HS-5 (cell line): ENCODE measurements around the gene PLA2G2E.
"Not testable (repeated sequence)": the region's sequence is repeated elsewhere in the genome, so short reads cannot be mapped to it uniquely, and the experiment has no call there.

Experiments used
- DNase-seq: peaks from one replicate; pipeline ENCODE4 v3.0.0-alpha.2; 2012; ENCODE audit warnings: low read depth

The PLA2G2E gene

DNA sequence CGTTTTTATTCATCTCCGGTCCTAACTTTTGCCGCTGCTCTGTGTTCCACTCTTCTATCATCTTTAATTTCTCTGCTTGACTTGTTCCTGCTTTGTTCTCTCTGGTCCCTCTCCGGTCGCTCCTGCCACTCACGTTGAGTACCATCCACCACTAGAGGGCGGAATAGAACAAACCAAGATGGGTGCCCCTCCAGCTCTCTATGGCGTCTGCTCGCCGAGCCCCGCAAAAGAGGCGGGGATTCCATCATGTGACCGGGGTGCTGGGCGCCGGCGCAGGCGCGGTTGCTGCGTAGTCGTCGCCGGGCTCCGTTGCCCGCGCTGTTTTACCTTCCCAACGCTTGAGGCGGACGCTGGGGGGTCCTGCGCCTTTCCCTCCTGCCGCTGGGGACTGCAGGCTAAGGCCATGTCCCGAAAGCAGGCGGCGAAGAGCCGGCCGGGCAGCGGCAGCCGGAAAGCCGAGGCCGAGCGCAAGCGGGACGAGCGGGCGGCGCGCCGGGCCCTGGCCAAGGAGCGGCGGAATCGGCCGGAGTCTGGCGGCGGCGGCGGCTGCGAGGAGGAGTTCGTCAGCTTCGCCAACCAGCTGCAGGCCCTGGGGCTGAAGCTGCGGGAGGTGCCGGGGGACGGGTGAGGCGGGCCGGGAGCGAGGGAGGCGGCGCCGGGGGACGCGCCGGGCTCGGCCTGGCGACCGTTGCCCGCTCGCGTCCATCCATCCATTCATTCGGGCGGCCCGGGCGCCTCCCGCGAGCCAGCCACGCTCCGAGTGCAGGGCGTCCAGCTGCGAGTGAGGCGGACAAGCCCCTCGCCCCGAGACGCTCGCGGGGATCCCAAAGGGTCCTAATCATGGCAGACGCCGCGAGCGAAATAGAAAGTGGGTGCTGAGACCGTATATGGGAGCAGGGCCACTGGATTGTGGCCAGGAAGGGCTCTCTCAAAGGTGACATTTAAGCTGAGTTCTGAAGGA is 41.0 kb downstream of the PLA2G2E start, which contains the start of gene OTUD3:
Gene OTUD3, plus strand, starts transcription at position 285 of the 961 bp plus-strand sequence. Its CDS starts 119 bp downstream, at position 404.
- peak; percentile 89 for DNase-seq

- DNase-seq, result not testable (repeated sequence)
These were observed 42.6 kb downstream of the PLA2G2E start for GRCh38 chr1:19880841-19881240.

DNA sequence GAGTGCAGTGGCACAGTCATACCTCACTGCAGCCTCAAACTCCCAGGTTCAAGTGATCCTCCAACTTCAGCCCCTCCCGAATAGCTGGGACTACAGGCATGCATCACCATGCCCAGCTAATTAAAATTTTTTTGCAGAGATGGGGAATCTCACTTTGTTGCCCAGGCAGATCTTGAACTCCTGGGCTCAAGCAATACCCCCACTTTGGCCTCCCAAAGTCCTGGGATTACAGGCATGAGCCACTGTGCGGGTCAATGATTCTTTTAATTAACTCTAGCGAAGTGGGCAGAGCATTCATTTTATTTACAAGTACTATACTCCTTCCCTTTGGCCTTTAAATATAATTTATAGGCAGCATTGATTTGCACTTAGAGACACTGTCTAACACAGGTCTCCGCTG is 43.8 kb downstream of the PLA2G2E start:
- DNase-seq, result no peak

DNA sequence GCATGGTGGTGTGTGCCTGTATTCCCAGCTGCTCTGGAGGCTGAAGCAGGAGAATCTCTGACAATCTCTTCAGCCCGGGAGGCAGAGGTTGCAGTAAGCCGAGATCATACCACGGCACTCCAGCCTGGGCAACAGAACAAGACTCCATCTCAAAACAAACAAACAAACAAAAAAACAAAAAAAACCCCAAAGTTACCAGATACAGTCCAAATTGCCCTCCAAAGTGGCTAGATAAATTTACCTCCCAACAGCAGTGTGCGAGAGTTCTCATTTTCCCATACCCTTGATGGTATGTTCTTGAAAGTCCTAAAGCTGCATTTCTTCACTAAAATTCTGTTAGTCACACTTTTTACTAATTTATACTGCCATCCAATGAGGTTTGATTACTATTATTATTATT is 44.2 kb downstream of the PLA2G2E start:
- DNase-seq, result no peak

DNA sequence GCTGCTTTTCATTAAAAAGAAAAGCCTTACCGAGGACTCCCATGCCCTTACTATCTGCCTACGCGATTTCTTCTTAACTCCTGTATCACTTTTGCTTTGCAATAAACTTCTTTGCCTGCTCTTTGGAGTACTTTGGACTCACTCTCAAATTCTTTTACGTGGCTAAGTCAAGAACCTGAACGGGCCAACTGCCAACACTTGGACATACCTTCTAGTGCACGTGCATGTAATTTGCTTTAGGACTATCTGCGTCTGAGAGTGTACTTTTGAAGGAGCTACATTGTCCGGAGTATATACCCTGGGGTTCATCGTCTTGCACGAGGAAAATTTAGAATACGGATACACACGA is 44.8 kb downstream of the PLA2G2E start:
- no peak for DNase-seq

DNA sequence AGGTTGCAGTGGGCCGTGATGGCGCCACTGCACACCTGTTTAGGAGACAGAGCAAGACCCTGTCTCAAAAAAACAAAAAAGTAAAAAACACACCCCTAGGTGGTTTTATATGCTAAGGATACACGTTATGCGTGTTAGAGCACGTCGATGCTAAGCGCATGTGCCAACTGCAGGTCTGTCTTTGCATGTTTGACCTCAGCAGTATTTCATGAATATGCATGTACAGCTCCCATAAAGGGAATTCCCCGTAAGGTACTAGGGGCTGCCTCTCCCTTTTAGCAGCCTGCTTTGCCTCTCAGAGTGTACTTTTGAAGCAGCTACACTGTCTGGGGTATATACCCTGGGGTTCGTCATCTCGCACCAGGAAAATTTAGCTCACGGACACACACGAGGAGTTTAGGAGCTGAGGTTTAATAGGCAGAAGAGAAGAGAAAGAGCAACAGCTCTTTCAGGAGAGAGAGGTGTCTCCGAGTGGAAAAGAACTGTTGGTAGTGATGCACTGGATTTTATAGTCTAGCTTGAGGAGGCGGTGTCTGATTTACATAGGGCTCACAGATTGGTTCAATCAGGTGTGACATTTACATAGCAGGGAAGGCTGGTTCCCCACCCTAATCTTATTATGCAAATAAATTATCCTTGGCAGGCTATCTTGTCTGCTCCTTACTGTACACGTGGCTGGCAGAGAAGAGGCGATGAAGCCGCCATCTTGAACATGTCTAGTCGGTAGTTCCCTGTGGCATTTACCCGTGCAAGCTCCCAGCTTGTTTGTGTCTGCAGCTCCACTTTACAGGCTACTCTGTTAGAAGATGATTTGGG is 45.4 kb downstream of the PLA2G2E start:
- no peak for DNase-seq

GRCh38 chr1:19877181-19877750 is 46.2 kb downstream of the PLA2G2E start:
- DNase-seq, result no peak

DNA sequence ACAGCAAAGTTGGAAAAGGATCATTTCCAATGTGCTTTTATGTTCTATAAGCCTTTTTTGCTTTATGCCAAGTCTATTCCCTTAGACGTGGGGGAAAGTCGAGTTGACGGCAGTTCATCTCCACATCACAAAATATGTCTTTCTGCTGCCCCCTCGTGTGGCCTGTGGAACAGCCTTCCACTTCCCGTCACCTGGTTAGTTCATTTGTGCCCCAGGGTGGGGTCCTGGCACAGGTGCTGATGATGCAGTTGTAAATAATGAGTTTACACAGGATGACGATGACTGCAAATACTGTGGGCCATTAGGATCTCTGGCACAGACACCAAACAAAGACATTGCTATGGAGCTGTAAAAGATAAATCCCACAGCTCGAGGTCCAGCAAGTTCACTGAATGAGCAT is 51.2 kb downstream of the PLA2G2E start:
- DNase-seq, result no peak
